Mucosa of stomach (tissue), 1 donor: ENCODE measurements around the gene TBCD.

Experiments
- H3K27me3 ChIP-seq: one replicate; pipeline ENCODE4 v1.7.0; 2013; ENCODE audit warnings: mild to moderate bottlenecking, low read length; ENCODE audit not compliant: control insufficient read depth, insufficient read depth
- H3K36me3 ChIP-seq: one replicate; pipeline ENCODE4 v1.7.0; 2013; ENCODE audit warnings: low read length; ENCODE audit not compliant: control insufficient read depth, insufficient read depth
- H3K4me1 ChIP-seq: one replicate; pipeline ENCODE4 v1.7.0; 2013; ENCODE audit warnings: mild to moderate bottlenecking, low read length; ENCODE audit not compliant: control insufficient read depth, insufficient read depth
- H3K4me3 ChIP-seq: one replicate; pipeline ENCODE4 v1.7.0; 2013; ENCODE audit warnings: low read length
- H3K9ac ChIP-seq: one replicate; pipeline ENCODE4 v1.7.0; 2013; ENCODE audit warnings: mild to moderate bottlenecking, low read length, moderate library complexity
- H3K9me3 ChIP-seq: one replicate; pipeline ENCODE4 v1.7.0; 2013; ENCODE audit warnings: mild to moderate bottlenecking, low read length, moderate library complexity; ENCODE audit not compliant: control insufficient read depth
- donor health status: Pancreatic carcinoma.

The TBCD gene

GRCh38 chr17:82881900-82882714, 130.2 kb downstream of the TBCD start:
- Histone ChIP-seq H3K9ac (peak overlapping the region; percentile 57), H3K27me3 (no peaks in the 10 kb centered on the region), H3K36me3 (no peaks in the 10 kb centered on the region), H3K4me3 (peak overlapping the region; percentile 9), H3K4me1 (peaks cover 40% of the 10 kb centered on the region), H3K9me3 (no peaks in the 10 kb centered on the region)

- no peaks in the 10 kb centered on the region for H3K27me3 ChIP-seq
- no peaks in the 10 kb centered on the region for H3K36me3 ChIP-seq
- H3K9me3 ChIP-seq, result no peaks in the 10 kb centered on the region
- H3K4me1 ChIP-seq, result peaks cover 38% of the 10 kb centered on the region
- peak overlapping the region; percentile 57 for H3K9ac ChIP-seq
- H3K4me3 ChIP-seq, result peak overlapping the region; percentile 9
Measured at GRCh38 chr17:82882715-82883418, 131.0 kb downstream of the TBCD start.

- no peaks in the 10 kb centered on the region for H3K36me3 ChIP-seq
- H3K4me3 ChIP-seq, result no peak overlapping the region
- no peaks in the 10 kb centered on the region for H3K27me3 ChIP-seq
- H3K9me3 ChIP-seq, result no peaks in the 10 kb centered on the region
- peaks cover 42% of the 10 kb centered on the region for H3K4me1 ChIP-seq
- peak overlapping the region; percentile 57 for H3K9ac ChIP-seq
Measured at GRCh38 chr17:82883419-82884031, 131.7 kb downstream of the TBCD start.

GRCh38 chr17:82884341-82884969, 132.6 kb downstream of the TBCD start:
- Histone ChIP-seq H3K4me1 (peaks cover 51% of the 10 kb centered on the region), H3K27me3 (no peaks in the 10 kb centered on the region), H3K9ac (no peak overlapping the region), H3K9me3 (no peaks in the 10 kb centered on the region), H3K4me3 (no peak overlapping the region), H3K36me3 (no peaks in the 10 kb centered on the region)

- Histone ChIP-seq H3K27me3 (no peaks in the 10 kb centered on the region), H3K9ac (no peak overlapping the region), H3K36me3 (no peaks in the 10 kb centered on the region), H3K4me1 (peaks cover 56% of the 10 kb centered on the region), H3K4me3 (no peak overlapping the region), H3K9me3 (no peaks in the 10 kb centered on the region)
Measured at GRCh38 chr17:82884970-82885353, 133.1 kb downstream of the TBCD start.

GRCh38 chr17:82887255-82888164, 135.6 kb downstream of the TBCD start:
- H3K36me3 ChIP-seq, result no peaks in the 10 kb centered on the region
- H3K4me1 ChIP-seq, result peaks cover 72% of the 10 kb centered on the region
- H3K9ac ChIP-seq, result no peak overlapping the region
- no peak overlapping the region for H3K4me3 ChIP-seq
- H3K27me3 ChIP-seq, result no peaks in the 10 kb centered on the region
- H3K9me3 ChIP-seq, result no peaks in the 10 kb centered on the region

- peak overlapping the region; percentile 65 for H3K9ac ChIP-seq
- peaks cover 73% of the 10 kb centered on the region for H3K4me1 ChIP-seq
- H3K4me3 ChIP-seq, result no peak overlapping the region
- no peaks in the 10 kb centered on the region for H3K36me3 ChIP-seq
- no peaks in the 10 kb centered on the region for H3K27me3 ChIP-seq
- no peaks in the 10 kb centered on the region for H3K9me3 ChIP-seq
Measured at GRCh38 chr17:82888583-82889495, 137.0 kb downstream of the TBCD start.

- H3K27me3 ChIP-seq, result no peaks in the 10 kb centered on the region
- peak overlapping the region; percentile 65 for H3K9ac ChIP-seq
- no peaks in the 10 kb centered on the region for H3K9me3 ChIP-seq
- H3K4me3 ChIP-seq, result no peak overlapping the region
- peaks cover 77% of the 10 kb centered on the region for H3K4me1 ChIP-seq
- H3K36me3 ChIP-seq, result no peaks in the 10 kb centered on the region
Measured at GRCh38 chr17:82889496-82890338, 137.9 kb downstream of the TBCD start.

- Histone ChIP-seq H3K9me3 (no peaks in the 10 kb centered on the region), H3K9ac (peak overlapping the region; percentile 65), H3K4me1 (peaks cover 77% of the 10 kb centered on the region)
Measured at GRCh38 chr17:82890339-82890730, 138.5 kb downstream of the TBCD start.

More at GRCh38 chr17:82890339-82890730, 138.5 kb downstream of the TBCD start:
- Histone ChIP-seq H3K4me3 (no peak overlapping the region), H3K36me3 (no peaks in the 10 kb centered on the region), H3K27me3 (no peaks in the 10 kb centered on the region)
